Vagina (tissue), 2 donors: ENCODE data around the gene MMRN2. TPM values are rescaled to one million over a fixed set of nuclear protein-coding genes. Genes with fewer than 3 reads are reported as not detected.

Source experiments
- DNase-seq, 2 donors: peaks; one replicate each; pipeline ENCODE4 v3.0.0-alpha.2; 2017; ENCODE audit errors: extremely low spot score in 2 of 2
- H3K27ac ChIP-seq: fragments of 200-600 bp; sonication (generic); one replicate; pipeline ENCODE4 v1.5.1; 2019
- H3K27me3 ChIP-seq: fragments of 200-600 bp; sonication (generic); one replicate; pipeline ENCODE4 v1.5.1; 2019
- H3K36me3 ChIP-seq, 2 donors: fragments of 200-600 bp; sonication (generic); one replicate each; pipeline ENCODE4 v1.5.1; 2017 to 2019
- H3K4me1 ChIP-seq: fragments of 200-600 bp; sonication (generic); one replicate; pipeline ENCODE4 v1.5.1; 2019
- H3K4me3 ChIP-seq, 2 donors: fragments of 200-600 bp; sonication (generic); 1 replicate in 1 of 2; 2 replicates in 1 of 2; pipeline ENCODE4 v1.5.1; 2016 to 2019
- H3K9me3 ChIP-seq: fragments of 200-600 bp; sonication (generic); one replicate; pipeline ENCODE4 v1.5.1; 2019
- POLR2A ChIP-seq, 2 donors: fragments of 450-650 bp; IDR thresholded peaks; one replicate each; pipeline ENCODE4 v1.6.1; 2017; ENCODE audit warnings: antibody characterized with exemption in 2 of 2, mild to moderate bottlenecking in 2 of 2, moderate library complexity in 2 of 2
- POLR2AphosphoS5 ChIP-seq, 2 donors: sonication (generic); formaldehyde crosslinking; IDR thresholded peaks; one replicate each; pipeline ENCODE4 v1.9.0; 2017; ENCODE audit warnings: antibody characterized with exemption in 2 of 2, mild to moderate bottlenecking in 2 of 2, low read depth in 1 of 2; ENCODE audit not compliant: insufficient read depth in 1 of 2
- intact Hi-C: fragments of 100-400 bp; cut with DNase I; formaldehyde crosslinking; loops from one replicate; pipeline ENCODE4 v1.15.1; 2023
- total RNA-seq: library from RNA; depleted of rRNA; stranded (reverse); fragments of >200 nt; gene quantifications from one replicate; pipeline ENCODE4 v1.2.3, GENCODE V29; 2016
- TF ChIP-seq, protein P1 (sequence below), 3 experiments: fragments of 450-650 bp in 2 of 3; fragments of 200-600 bp in 1 of 3; sonication (generic) in 1 of 3; IDR thresholded peaks; one replicate each; pipeline ENCODE4 v1.5.1; 2017 to 2019; ENCODE audit warnings: antibody characterized with exemption in 3 of 3, mild to moderate bottlenecking in 2 of 3, moderate library complexity in 2 of 3

Gene MMRN2
- total RNA-seq, 1 donor from 2014 or later = 57.2 TPM

- intact Hi-C loops = no loop called here
- H3K27ac ChIP-seq = peak overlapping the region; percentile 25
Measured at GRCh38 chr10:86931872-86932271, 25.5 kb downstream of the MMRN2 start.

DNA sequence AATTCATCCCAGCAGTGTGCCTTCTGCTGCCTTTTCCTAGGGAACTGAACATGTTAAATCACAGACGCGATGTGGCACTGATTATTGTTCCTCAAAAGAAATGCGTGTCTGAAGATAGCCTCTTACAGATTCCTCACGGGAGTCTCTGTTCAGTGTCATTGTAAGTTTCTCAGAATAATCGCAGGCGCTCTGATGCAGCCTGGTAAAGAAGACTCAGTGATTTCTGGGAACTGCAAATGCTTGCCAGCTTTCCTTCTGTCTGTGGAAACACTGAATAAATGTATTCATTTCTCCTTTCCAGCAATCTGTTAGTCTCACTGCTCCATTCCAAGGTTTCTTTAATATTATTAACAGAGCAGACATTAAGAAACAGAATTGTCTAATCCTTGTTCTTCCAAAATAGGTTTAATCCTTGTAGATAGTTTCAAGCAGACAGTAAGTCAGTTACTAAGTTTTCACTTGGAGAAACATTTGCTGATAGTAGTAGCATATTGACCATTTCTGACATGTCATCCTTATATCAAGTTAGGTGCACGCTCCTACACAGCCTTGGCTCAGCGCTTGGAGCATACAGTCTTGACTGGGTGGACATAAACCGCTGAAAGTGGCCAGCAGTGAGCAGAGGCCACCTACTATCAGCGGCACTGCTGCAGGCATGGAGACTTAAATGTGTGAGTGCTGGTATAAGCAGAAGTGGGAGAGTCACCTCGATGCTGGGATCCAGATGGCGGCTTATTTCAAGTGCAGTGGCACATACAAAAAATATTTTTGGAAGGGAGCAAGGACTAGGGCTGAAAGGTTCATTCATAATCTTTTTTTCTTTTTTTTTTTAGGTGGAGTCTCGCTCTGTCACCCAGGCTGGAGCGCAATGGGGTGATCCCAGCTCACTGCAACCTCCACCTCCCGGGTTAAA, 27.7 kb downstream of the MMRN2 start:
- DNase-seq = no peak
- no peaks in the 10 kb centered on the region for H3K27me3 ChIP-seq
- no peaks in the 10 kb centered on the region for H3K4me1 ChIP-seq
- TF ChIP-seq POLR2AphosphoS5 (IDR thresholded peaks at IDR 0.05; ENCODE audit: insufficient read depth in 1 of 2, low read depth in 1 of 2) = no peak
- TF ChIP-seq, protein P1, sequence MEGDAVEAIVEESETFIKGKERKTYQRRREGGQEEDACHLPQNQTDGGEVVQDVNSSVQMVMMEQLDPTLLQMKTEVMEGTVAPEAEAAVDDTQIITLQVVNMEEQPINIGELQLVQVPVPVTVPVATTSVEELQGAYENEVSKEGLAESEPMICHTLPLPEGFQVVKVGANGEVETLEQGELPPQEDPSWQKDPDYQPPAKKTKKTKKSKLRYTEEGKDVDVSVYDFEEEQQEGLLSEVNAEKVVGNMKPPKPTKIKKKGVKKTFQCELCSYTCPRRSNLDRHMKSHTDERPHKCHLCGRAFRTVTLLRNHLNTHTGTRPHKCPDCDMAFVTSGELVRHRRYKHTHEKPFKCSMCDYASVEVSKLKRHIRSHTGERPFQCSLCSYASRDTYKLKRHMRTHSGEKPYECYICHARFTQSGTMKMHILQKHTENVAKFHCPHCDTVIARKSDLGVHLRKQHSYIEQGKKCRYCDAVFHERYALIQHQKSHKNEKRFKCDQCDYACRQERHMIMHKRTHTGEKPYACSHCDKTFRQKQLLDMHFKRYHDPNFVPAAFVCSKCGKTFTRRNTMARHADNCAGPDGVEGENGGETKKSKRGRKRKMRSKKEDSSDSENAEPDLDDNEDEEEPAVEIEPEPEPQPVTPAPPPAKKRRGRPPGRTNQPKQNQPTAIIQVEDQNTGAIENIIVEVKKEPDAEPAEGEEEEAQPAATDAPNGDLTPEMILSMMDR (IDR thresholded peaks at IDR 0.05) = no peak
- no peak for TF ChIP-seq POLR2A (IDR thresholded peaks at IDR 0.05)
- no peak overlapping the region for H3K27ac ChIP-seq
- H3K4me3 ChIP-seq = no peak overlapping the region
- intact Hi-C loops = no loop called here
- no peaks in the 10 kb centered on the region for H3K9me3 ChIP-seq
- H3K36me3 ChIP-seq = peaks cover 4 to 18% of the 10 kb centered on the region in 2 donors

More at GRCh38 chr10:86931872-86932271, 25.5 kb downstream of the MMRN2 start:
- Histone ChIP-seq H3K4me1 (no peaks in the 10 kb centered on the region), H3K9me3 (no peaks in the 10 kb centered on the region), H3K27me3 (no peaks in the 10 kb centered on the region), H3K36me3 (peaks cover 4 to 18% of the 10 kb centered on the region in 2 donors), H3K4me3 (no peak overlapping the region)
- TF ChIP-seq, protein P1 (IDR thresholded peaks at IDR 0.05) = no peak
- TF ChIP-seq POLR2AphosphoS5 (IDR thresholded peaks at IDR 0.05; ENCODE audit: insufficient read depth in 1 of 2, low read depth in 1 of 2) (peak in 1 of 2 donors; percentile 36), POLR2A (IDR thresholded peaks at IDR 0.05) (no peak)
- DNase-seq = no peak

- no peaks in the 10 kb centered on the region for H3K4me1 ChIP-seq
- peaks cover 0 to 28% of the 10 kb centered on the region in 2 donors for H3K36me3 ChIP-seq
- H3K27ac ChIP-seq = no peak overlapping the region
- DNase-seq = no peak
- intact Hi-C loops = no loop called here
- TF ChIP-seq POLR2A (IDR thresholded peaks at IDR 0.05) (no peak), POLR2AphosphoS5 (IDR thresholded peaks at IDR 0.05; ENCODE audit: insufficient read depth in 1 of 2, low read depth in 1 of 2) (no peak)
- TF ChIP-seq, protein P1 (IDR thresholded peaks at IDR 0.05) = no peak
- H3K27me3 ChIP-seq = no peaks in the 10 kb centered on the region
- H3K4me3 ChIP-seq = no peak overlapping the region
- no peaks in the 10 kb centered on the region for H3K9me3 ChIP-seq
Measured at GRCh38 chr10:86922553-86922961, 34.9 kb downstream of the MMRN2 start.

DNA sequence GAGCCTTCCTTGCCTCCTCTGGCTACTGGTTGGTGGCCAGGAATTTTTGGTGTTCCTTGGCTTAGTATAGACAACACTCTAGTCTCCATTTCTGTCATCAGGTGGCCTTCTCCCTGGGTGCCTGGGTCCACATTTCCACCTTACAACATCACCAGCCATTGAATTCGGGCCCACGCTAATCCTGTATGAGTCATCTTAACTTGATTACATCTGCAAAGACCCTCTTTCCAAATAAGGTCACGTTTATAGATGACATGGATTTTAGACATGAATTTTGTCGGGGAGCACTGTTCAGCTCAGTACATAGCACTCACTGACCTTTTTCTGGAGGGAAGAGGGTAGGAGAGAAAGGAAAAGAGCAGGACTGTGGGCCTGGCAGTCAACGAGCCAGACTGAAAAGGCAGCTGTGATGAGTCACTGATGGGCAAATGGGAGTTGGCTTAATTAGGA, 39.4 kb downstream of the MMRN2 start:
- intact Hi-C loops = loop anchor here (10.0 kb wide), 1 partner anchor 513 kb away; no protein-coding TSS in a partner anchor
- DNase-seq = no peak
- Histone ChIP-seq H3K4me3 (no peak overlapping the region), H3K27ac (no peak overlapping the region), H3K4me1 (no peaks in the 10 kb centered on the region), H3K27me3 (no peaks in the 10 kb centered on the region), H3K9me3 (no peaks in the 10 kb centered on the region), H3K36me3 (peaks cover 0 to 51% of the 10 kb centered on the region in 2 donors)
- TF ChIP-seq POLR2AphosphoS5 (IDR thresholded peaks at IDR 0.05; ENCODE audit: insufficient read depth in 1 of 2, low read depth in 1 of 2) = no peak
- no peak for TF ChIP-seq POLR2A (IDR thresholded peaks at IDR 0.05)
- TF ChIP-seq, protein P1 (IDR thresholded peaks at IDR 0.05) = no peak

DNA sequence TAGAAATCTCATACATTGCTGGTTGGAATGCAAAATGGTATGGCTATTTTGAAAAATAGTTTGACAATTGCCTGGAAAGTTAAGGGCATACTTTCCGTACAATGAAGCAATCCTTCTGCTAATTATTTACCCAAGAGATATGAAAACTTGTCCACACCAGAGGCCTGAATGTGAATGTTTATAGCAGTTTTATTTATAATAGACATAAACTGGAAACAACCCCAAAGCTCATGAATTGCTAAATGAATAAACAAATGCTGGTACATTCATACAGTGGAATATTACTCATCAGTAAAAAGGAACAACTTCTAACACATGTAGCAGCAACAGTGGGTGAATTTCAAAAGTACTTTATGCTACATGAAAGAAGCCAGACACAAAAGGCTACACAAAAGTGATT, 42.7 kb downstream of the MMRN2 start:
- intact Hi-C loops = loop anchor here (10.0 kb wide), 1 partner anchor 510 kb away; no protein-coding TSS in a partner anchor
- H3K36me3 ChIP-seq = peaks cover 0 to 34% of the 10 kb centered on the region in 2 donors
- no peaks in the 10 kb centered on the region for H3K4me1 ChIP-seq
- no peaks in the 10 kb centered on the region for H3K9me3 ChIP-seq
- H3K27me3 ChIP-seq = no peaks in the 10 kb centered on the region
- TF ChIP-seq POLR2AphosphoS5 (IDR thresholded peaks at IDR 0.05; ENCODE audit: insufficient read depth in 1 of 2, low read depth in 1 of 2) = no peak
- no peak for TF ChIP-seq POLR2A (IDR thresholded peaks at IDR 0.05)
- TF ChIP-seq, protein P1 (IDR thresholded peaks at IDR 0.05) = no peak
- H3K27ac ChIP-seq = no peak overlapping the region
- no peak for DNase-seq
- no peak overlapping the region for H3K4me3 ChIP-seq
